Skeletal muscle cell (primary cell): ENCODE measurements around the gene GRIP2.

Experiments used
- DNase-seq: peaks from one replicate; pipeline ENCODE4 v3.0.0-alpha.2; 2010; ENCODE audit warnings: low read depth
- H3K4me3 ChIP-seq: 2 replicates; pipeline ENCODE4 v1.5.1; 2011; ENCODE audit warnings: low read depth, mild to moderate bottlenecking, control low read depth, low read length, moderate library complexity

The GRIP2 gene

DNA sequence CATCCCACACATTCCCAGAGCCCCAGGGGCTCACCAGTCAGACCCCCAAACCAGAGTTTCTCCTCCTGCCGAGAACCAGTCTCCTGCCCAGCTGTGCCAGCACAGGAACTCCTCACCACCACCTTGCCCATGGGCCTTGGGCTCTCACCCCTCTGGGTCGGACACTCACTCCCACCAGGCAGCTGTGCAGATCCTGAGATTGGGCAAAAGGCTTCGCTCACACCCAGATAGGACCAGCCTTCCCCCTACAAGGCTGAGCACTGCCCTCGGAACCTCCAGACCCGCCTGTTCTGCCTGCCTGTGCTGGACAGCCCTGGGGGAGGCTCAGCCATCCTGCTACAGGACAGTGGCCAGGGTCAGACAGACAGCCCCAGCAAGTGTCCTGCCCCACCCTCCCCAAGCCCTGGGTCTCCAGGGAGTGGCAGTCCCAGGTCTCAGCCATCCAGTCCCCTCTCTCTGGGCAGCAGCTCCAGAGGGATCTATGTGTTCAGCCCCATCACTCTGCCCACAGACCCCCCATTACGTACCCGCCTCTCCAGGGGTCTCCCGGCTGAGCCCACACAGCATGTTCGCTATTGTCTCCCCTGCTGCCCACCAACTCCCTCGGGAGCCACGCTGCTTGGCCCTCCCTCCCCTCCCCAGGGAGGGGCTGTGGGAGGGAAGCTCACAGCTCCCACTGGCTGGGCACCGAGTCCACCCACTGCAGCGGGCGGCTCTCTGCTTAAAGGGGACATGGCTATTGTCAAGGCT is at the start of gene GRIP2:
TSS of gene GRIP2 (minus strand) at position 601 of the 750 bp plus-strand sequence. CDS start at position 567, 34 bp downstream.
- no peak for DNase-seq
- H3K4me3 ChIP-seq, result no peak within 1 kb of the TSS

DNA sequence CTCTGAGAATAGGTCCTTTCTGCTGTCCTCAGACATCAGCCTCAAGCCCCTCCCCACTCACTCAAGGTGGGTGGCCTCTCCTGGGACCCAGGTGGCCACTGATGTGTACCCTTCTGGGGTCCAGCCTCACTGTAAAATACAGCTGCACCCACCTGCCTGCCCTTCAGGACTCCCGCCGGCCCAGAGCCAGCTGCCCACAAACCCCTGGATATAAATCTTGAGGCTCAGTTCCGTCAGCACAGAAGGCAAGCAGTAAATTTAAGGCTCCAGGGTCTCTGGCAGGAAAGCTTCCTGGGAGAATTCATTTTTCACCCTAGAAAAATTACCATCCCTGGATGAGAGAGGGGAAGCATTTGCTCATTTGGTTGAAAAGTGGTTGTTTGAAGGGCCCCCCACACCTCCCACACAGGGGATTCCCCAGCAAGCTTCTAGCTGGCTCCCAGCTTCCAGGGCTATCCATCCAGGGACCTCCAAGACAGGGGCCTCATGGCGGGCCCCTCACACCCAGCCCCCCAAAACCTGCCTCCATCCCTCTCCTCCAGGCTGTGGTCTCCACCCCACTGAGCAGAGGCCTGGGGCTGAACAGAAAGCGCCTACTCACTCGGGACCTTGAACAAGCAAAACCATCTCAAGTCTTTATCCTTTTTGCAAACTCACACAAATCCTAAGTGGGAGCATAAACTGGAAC is 48.4 kb upstream of the GRIP2 start:
- no peak overlapping the region for H3K4me3 ChIP-seq
- DNase-seq, result no peak

DNA sequence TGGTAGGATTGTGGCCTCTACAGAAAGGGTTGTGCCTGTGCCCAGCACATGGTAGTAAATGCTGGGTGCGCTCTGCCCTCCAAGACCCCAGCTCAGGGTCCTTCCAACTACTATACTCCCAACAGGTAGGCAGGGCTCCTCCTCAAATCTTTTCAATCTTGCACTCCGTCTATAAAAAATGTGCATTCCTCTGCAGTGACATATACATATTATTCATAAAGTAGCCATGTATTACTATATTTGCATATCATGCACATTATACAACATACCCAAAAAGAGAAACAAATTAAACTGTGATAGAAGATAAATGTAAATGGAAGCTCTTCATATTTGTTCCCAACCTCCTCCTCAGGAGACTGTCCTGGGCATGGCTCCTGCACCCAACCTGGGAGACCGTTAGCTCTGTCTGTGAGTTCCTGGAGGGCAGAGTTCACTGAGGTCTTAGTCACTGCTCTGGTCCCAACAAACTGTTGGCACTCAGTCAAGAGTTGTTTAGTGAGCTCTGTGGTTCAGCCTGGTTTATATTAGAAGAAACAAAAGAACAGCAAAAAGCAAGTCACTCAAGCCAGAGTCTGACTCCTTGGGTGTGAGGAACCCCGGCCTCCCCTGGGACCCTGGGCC is 47.7 kb upstream of the GRIP2 start:
- DNase-seq, result no peak
- H3K4me3 ChIP-seq, result no peak overlapping the region

- DNase-seq, result no peak
- no peak overlapping the region for H3K4me3 ChIP-seq
Observed at GRCh38 chr3:14586611-14587010, 46.5 kb upstream of the GRIP2 start.

- no peak for DNase-seq
- no peak overlapping the region for H3K4me3 ChIP-seq
Observed at GRCh38 chr3:14583548-14584091, 43.5 kb upstream of the GRIP2 start.

- no peak overlapping the region for H3K4me3 ChIP-seq
Observed at GRCh38 chr3:14582045-14582410, 41.9 kb upstream of the GRIP2 start.

GRCh38 chr3:14581334-14582044 is 41.3 kb upstream of the GRIP2 start:
- no peak for DNase-seq
- no peak overlapping the region for H3K4me3 ChIP-seq

More at GRCh38 chr3:14582045-14582410, 41.9 kb upstream of the GRIP2 start:
- DNase-seq, result no peak

DNA sequence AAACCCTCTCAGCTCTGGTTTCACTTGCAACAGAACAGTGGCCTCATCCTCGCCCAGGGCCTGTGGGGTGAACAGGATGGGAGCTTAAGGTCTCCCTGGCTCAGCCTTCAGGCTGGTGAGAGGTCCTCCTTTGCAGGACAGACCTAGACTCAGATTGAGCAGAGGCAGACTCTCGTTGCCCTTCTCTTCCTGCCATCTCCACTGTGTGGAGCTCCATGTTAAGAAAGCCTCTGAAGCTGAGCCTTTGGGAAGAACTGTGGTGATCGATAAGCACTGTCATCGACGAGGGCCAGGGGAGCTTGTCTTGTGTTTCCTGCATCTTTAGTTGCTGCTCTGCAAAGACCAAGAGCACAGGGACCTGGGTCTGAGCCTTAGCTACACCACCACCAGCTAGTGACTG is 37.8 kb upstream of the GRIP2 start:
- no peak for DNase-seq
- no peak overlapping the region for H3K4me3 ChIP-seq

DNA sequence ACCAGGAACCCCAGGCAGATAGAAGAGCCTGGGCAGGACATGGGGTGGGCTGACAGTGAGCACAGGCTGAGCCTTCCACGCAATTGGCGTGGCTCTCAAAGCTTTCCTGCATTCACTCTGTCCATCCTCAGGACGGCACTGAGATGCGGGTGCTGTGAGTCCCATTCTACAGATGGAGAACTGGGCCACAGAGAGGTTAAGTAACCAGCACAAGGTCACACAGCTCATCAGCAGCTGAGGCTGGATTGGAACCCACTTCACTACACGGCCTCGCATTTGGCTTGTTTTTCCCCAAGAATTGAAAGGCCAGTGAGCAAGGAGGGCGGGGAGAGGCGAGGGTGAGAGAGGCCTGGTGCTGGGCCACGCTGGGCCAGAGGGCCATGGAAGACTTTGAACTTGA is 36.0 kb upstream of the GRIP2 start:
- DNase-seq, result no peak
- H3K4me3 ChIP-seq, result no peak overlapping the region

- no peak for DNase-seq
- no peak overlapping the region for H3K4me3 ChIP-seq
Observed at GRCh38 chr3:14574183-14574582, 34.0 kb upstream of the GRIP2 start.

- DNase-seq, result no peak
- H3K4me3 ChIP-seq, result no peak overlapping the region
Observed at GRCh38 chr3:14573706-14574105, 33.6 kb upstream of the GRIP2 start.

- no peak for DNase-seq
Observed at GRCh38 chr3:14570864-14571263, 30.7 kb upstream of the GRIP2 start.

GRCh38 chr3:14570089-14570488 is 29.9 kb upstream of the GRIP2 start:
- no peak for DNase-seq
- no peak overlapping the region for H3K4me3 ChIP-seq

More at GRCh38 chr3:14570864-14571263, 30.7 kb upstream of the GRIP2 start:
- no peak overlapping the region for H3K4me3 ChIP-seq

- no peak overlapping the region for H3K4me3 ChIP-seq
- DNase-seq, result no peak
Observed at GRCh38 chr3:14569474-14570000, 29.4 kb upstream of the GRIP2 start.

GRCh38 chr3:14568269-14568668 is 28.1 kb upstream of the GRIP2 start:
- H3K4me3 ChIP-seq, result no peak overlapping the region
- no peak for DNase-seq

DNA sequence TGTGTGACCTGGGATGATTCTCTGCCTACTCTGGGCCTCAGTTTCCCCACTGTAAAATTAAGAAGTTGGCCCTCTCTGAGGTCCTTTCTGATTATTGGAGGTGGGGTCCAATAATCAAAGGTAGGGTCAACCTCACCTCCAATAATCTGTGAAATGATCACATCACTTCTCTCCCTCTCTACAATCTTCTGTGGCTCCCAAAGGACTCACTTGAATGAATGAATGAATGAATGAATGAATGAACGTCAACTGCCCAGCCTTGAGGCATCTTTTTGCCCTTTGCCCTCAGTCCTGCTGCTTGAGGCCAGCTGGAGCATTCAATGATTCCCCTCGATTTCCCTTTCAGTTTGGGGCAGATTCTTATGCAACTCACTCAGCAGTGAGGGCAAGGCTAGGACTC is 26.7 kb upstream of the GRIP2 start:
- H3K4me3 ChIP-seq, result no peak overlapping the region
- no peak for DNase-seq

- DNase-seq, result no peak
- no peak overlapping the region for H3K4me3 ChIP-seq
Observed at GRCh38 chr3:14565868-14566588, 25.9 kb upstream of the GRIP2 start.

- H3K4me3 ChIP-seq, result no peak overlapping the region
- no peak for DNase-seq
Observed at GRCh38 chr3:14564741-14565140, 24.6 kb upstream of the GRIP2 start.

DNA sequence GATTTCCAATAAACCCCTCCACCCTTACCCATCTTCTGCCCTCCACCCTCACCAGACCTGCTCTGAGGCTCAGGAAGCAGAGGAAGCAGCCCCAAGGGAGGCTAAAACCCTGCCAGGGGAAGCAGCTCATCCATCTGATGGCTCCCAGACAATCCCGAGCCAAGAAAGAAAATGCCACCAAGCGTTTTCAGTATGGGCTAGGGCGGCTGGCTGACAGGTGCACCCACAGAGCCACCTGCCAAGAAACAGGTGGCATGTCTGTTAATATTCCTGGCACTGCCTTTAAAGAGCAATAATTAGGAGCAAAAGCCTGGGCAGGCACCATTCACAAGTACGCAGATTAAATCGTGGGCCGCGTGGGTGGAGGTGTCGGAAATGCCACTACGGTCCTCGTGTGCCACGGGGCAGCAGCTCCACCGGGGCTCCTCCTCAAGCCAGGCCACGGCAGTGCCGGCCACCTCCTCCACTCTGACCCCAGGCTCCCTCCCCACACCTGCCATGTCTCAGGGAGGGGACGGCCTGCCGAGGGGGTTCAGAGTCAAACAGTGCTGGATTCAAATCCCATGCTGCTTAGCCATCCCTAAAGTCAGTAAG is 23.9 kb upstream of the GRIP2 start:
- DNase-seq, result no peak
- H3K4me3 ChIP-seq, result no peak overlapping the region
